22Rv1 (cell line): ENCODE measurements around the gene STK38L.

Experiments
- CTCF ChIP-seq: fragments of 450-650 bp; IDR thresholded peaks from 2 replicates; pipeline ENCODE4 v1.5.1; 2017; ENCODE audit warnings: mild to moderate bottlenecking
- ZFX ChIP-seq: fragments of 450-650 bp; IDR thresholded peaks from 2 replicates; pipeline ENCODE4 v1.6.1; 2017; ENCODE audit warnings: antibody characterized with exemption, borderline replicate concordance

- TF ChIP-seq CTCF (no peak), ZFX (no peak)
Measured at GRCh38 chr12:27296674-27297073, 52.6 kb downstream of the STK38L start.
